ENCODE results near the gene ERBB3.
"Not testable (repeated sequence)": the region's sequence is repeated elsewhere in the genome, so short reads cannot be mapped to it uniquely, and the experiment has no call there.

The ERBB3 gene

DNA sequence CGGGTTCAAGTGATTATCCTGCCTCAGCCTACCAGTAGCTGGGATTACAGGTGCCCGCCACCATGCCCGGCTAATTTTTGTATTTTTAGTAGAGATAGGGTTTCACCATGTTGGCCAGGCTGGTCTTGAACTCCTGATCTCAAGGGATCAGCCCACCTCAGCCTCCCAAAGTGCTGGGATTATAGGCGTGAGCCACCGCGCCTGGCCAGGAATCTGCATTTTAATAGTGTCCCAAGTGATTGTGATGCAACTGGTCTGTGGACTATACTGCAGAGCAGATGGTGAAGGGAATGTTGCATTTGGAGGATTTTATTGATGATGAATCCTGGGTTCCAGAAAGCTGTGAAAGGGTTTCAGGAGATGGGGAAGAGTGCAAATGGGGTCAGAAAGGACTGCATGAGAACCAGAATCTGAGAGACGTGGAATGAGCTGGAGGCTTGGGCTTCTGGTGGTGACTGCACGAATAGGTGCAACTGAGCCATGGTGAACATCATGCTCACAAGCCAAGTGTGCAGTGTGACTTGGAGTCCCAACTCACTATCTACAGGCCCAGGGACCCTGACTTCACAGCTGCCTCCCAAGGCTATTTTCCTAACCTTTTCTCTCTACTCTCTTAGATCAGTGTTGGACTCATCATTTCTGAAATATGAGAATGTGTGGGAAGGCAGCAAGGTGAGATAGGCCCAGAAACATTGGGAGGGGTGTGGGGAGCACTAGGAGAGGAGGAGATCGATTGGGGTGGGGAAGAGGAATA is 33.8 kb upstream of the ERBB3 start:
- Histone ChIP-seq H3K9me3 (ENCODE audit: control insufficient read depth in 1 of 2, low read length in 2 of 2) (no peaks in the 10 kb centered on the region), H3K4me3 (ENCODE audit: low read depth in 1 of 2, low read length in 2 of 2) (no peak overlapping the region), H3K27ac (ENCODE audit: low read length) (no peak overlapping the region), H3K27me3 (ENCODE audit: low read depth, low read length) (no peaks in the 10 kb centered on the region), H3K4me1 (ENCODE audit: control insufficient read depth in 1 of 2, insufficient read depth in 2 of 2, low read length in 2 of 2) (peaks cover 9 to 14% of the 10 kb centered on the region in 2 donors), H3K36me3 (ENCODE audit: control insufficient read depth in 1 of 2, insufficient read depth in 2 of 2, low read length in 2 of 2) (peaks cover 20 to 21% of the 10 kb centered on the region in 2 donors)

DNA sequence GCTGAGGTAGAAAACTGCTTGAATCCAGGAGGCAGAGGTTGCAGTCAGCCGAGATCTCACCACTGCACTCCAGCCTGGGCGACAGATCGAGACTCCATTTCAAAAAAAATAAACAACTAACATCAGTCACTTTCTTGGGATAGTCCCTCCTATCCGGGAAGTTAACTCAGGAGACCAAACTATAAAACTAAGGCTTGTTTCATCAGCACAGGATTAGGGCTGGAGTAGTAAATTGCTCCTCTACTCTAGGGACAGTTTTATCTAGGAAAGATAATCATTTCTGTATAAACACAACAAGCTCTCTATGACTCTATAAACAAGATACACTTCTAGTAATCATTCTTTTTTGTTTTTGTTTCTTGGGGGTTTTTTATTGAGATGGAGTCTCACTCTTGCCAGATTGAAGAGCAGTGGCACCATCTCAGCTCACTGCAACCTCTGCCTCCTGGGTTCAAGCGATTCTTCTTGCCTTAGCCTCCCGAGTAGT is 26.5 kb upstream of the ERBB3 start:
- no peaks in the 10 kb centered on the region for H3K9me3 ChIP-seq (ENCODE audit: control insufficient read depth in 1 of 2, low read length in 2 of 2)

DNA sequence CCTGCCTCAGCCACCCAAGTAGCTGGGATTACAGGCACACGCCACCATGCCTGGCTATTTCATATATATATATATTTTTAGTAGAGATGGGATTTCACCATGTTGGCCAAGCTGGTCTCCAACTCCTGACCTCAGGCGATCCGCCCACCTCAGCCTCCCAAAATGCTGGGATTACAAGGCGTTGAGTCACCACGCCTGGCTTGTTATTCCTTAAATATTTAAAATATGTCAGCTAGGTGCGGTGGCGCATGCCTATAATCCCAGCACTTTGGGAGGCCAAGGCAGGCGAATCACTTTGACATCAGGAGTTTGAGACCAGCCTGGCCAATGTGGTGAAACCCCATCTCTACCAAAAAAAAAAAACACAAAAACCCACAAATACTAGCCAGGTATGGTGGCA is 20.0 kb upstream of the ERBB3 start:
- not testable (repeated sequence) for H3K4me3 ChIP-seq (ENCODE audit: low read depth in 1 of 2, low read length in 2 of 2); H3K9me3 ChIP-seq (ENCODE audit: control insufficient read depth in 1 of 2, low read length in 2 of 2); H3K4me1 ChIP-seq (ENCODE audit: control insufficient read depth in 1 of 2, insufficient read depth in 2 of 2, low read length in 2 of 2); H3K36me3 ChIP-seq (ENCODE audit: control insufficient read depth in 1 of 2, insufficient read depth in 2 of 2, low read length in 2 of 2); H3K27ac ChIP-seq (ENCODE audit: low read length); H3K27me3 ChIP-seq (ENCODE audit: low read depth, low read length)

More for the DNA sequence above, 26.5 kb upstream of the ERBB3 start:
- no peaks in the 10 kb centered on the region for H3K4me1 ChIP-seq (ENCODE audit: control insufficient read depth in 1 of 2, insufficient read depth in 2 of 2, low read length in 2 of 2)
- H3K27me3 ChIP-seq (ENCODE audit: low read depth, low read length), result no peaks in the 10 kb centered on the region
- H3K36me3 ChIP-seq (ENCODE audit: control insufficient read depth in 1 of 2, insufficient read depth in 2 of 2, low read length in 2 of 2), result no peaks in the 10 kb centered on the region
- H3K27ac ChIP-seq (ENCODE audit: low read length), result no peak overlapping the region
- H3K4me3 ChIP-seq (ENCODE audit: low read depth in 1 of 2, low read length in 2 of 2), result no peak overlapping the region

DNA sequence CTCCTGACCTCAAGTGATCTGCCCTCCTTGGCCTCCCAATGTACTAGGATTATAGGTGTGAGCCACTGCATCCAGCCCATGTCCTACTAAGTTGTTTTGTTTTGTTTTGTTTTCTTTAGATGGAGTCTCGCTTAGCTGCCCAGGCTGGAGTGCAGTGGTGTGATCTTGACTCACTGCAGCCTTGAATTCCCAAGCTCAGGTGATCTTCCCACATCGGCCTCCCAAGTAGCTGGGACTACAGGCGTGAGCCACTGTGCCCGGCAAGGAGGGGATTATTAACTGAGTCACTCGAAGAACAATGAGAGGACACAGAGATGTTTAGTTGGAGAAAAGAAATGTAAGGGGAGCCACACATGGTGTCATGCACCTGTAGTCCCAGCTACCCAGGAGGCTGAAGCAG is 18.0 kb upstream of the ERBB3 start:
- no peaks in the 10 kb centered on the region for H3K36me3 ChIP-seq (ENCODE audit: control insufficient read depth in 1 of 2, insufficient read depth in 2 of 2, low read length in 2 of 2)
- H3K4me3 ChIP-seq (ENCODE audit: low read depth in 1 of 2, low read length in 2 of 2), result no peak overlapping the region
- no peaks in the 10 kb centered on the region for H3K9me3 ChIP-seq (ENCODE audit: control insufficient read depth in 1 of 2, low read length in 2 of 2)
- no peaks in the 10 kb centered on the region for H3K27me3 ChIP-seq (ENCODE audit: low read depth, low read length)
- no peak overlapping the region for H3K27ac ChIP-seq (ENCODE audit: low read length)
- no peaks in the 10 kb centered on the region for H3K4me1 ChIP-seq (ENCODE audit: control insufficient read depth in 1 of 2, insufficient read depth in 2 of 2, low read length in 2 of 2)

DNA sequence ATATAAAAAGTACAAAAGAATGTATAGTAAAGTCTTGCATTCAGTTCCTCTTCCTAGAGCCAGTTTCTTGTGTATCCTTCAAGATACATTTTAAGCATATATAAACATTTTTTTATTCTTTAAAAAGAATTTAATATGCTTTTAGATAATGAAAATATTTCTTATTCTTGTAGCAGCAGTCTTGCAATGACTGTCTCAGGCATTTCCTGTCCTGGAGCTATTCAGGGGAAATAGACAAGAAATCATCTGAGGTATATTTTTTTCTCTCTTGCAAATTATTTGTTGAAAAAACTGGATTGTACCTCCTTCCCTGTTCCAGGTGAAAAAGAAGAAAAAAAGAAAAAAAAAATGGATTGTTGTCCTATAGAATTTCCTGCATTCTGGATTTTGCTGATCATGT is 17.0 kb upstream of the ERBB3 start:
- no peaks in the 10 kb centered on the region for H3K9me3 ChIP-seq (ENCODE audit: control insufficient read depth in 1 of 2, low read length in 2 of 2)
- no peaks in the 10 kb centered on the region for H3K36me3 ChIP-seq (ENCODE audit: control insufficient read depth in 1 of 2, insufficient read depth in 2 of 2, low read length in 2 of 2)
- H3K4me1 ChIP-seq (ENCODE audit: control insufficient read depth in 1 of 2, insufficient read depth in 2 of 2, low read length in 2 of 2), result no peaks in the 10 kb centered on the region
- H3K27ac ChIP-seq (ENCODE audit: low read length), result no peak overlapping the region
- no peak overlapping the region for H3K4me3 ChIP-seq (ENCODE audit: low read depth in 1 of 2, low read length in 2 of 2)
- H3K27me3 ChIP-seq (ENCODE audit: low read depth, low read length), result no peaks in the 10 kb centered on the region

DNA sequence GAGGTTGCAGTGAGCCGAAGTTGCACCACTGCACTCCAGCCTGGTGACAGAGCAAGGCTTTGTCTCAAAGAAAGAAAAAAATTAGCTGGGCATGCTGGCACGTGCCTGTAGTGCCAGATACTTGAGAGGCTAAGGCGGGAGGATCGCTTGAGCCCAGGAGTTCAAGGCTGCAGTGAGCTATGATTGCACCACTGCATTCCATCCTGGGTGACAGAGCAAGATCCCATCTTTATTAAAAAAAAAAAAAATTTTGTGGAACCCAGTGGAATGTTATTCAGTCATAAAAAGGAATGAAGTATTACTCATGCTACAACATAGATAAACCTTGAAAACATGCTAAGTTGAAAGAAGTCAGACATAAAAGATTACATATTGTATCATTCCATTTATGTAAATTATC is 8.3 kb upstream of the ERBB3 start:
- Histone ChIP-seq H3K27ac (ENCODE audit: low read length) (no peak overlapping the region), H3K27me3 (ENCODE audit: low read depth, low read length) (no peaks in the 10 kb centered on the region), H3K4me3 (ENCODE audit: low read depth in 1 of 2, low read length in 2 of 2) (no peak overlapping the region), H3K4me1 (ENCODE audit: control insufficient read depth in 1 of 2, insufficient read depth in 2 of 2, low read length in 2 of 2) (no peaks in the 10 kb centered on the region), H3K36me3 (ENCODE audit: control insufficient read depth in 1 of 2, insufficient read depth in 2 of 2, low read length in 2 of 2) (no peaks in the 10 kb centered on the region), H3K9me3 (ENCODE audit: control insufficient read depth in 1 of 2, low read length in 2 of 2) (no peaks in the 10 kb centered on the region)

DNA sequence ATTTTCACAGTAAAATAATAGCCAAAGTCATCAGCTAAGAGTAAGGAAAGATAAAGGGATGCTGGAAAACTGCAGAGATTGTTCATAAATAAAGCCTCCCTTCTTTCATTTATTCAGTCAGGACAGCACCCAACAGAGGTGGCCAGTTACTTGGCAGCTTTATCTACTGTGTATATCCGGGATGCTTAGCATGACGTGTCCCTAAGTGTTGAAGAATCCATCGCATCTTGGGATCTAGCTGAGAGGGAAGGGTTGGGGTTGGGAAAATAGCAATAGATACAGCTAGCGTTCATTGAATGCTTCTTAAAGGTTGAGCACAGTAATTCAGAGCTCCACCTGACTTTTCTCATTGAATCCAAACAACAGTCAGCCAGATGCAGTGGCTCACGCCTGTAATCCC is 5.6 kb upstream of the ERBB3 start:
- H3K27me3 ChIP-seq (ENCODE audit: low read depth, low read length), result no peaks in the 10 kb centered on the region
- peaks cover 0 to 8% of the 10 kb centered on the region in 2 donors for H3K4me1 ChIP-seq (ENCODE audit: control insufficient read depth in 1 of 2, insufficient read depth in 2 of 2, low read length in 2 of 2)
- no peaks in the 10 kb centered on the region for H3K9me3 ChIP-seq (ENCODE audit: control insufficient read depth in 1 of 2, low read length in 2 of 2)
- H3K36me3 ChIP-seq (ENCODE audit: control insufficient read depth in 1 of 2, insufficient read depth in 2 of 2, low read length in 2 of 2), result no peaks in the 10 kb centered on the region
- H3K27ac ChIP-seq (ENCODE audit: low read length), result no peak overlapping the region
- no peak overlapping the region for H3K4me3 ChIP-seq (ENCODE audit: low read depth in 1 of 2, low read length in 2 of 2)

DNA sequence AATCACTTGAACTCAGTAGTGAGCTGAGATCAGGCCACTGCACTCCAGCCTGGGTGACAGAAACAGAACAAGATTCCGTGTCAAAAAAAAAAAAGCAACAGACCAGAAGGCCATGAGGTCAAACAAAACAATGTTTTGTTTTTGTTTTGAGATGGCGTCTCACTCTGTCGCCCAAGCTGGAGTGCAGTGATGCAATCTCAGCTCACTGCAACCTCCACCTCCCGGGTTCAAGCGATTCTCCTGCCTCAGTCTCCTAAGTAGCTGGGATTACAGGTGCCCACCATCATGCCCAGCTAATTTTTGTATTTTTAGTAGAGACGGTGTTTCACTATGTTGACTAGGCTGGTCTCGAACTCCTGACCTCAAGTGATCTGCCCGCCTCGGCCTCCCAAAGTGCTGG is 2.0 kb upstream of the ERBB3 start:
- H3K36me3 ChIP-seq (ENCODE audit: control insufficient read depth in 1 of 2, insufficient read depth in 2 of 2, low read length in 2 of 2); H3K9me3 ChIP-seq (ENCODE audit: control insufficient read depth in 1 of 2, low read length in 2 of 2); H3K4me3 ChIP-seq (ENCODE audit: low read depth in 1 of 2, low read length in 2 of 2); H3K27me3 ChIP-seq (ENCODE audit: low read depth, low read length); H3K27ac ChIP-seq (ENCODE audit: low read length): not testable (repeated sequence)
- H3K4me1 ChIP-seq (ENCODE audit: control insufficient read depth in 1 of 2, insufficient read depth in 2 of 2, low read length in 2 of 2), result peaks cover 0 to 22% of the 10 kb centered on the region in 2 donors

- peak overlapping the region in 1 of 2 donors; percentile 65 for H3K4me3 ChIP-seq (ENCODE audit: low read depth in 1 of 2, low read length in 2 of 2)
Observed at GRCh38 chr12:56078427-56078826, 1.5 kb upstream of the ERBB3 start.

DNA sequence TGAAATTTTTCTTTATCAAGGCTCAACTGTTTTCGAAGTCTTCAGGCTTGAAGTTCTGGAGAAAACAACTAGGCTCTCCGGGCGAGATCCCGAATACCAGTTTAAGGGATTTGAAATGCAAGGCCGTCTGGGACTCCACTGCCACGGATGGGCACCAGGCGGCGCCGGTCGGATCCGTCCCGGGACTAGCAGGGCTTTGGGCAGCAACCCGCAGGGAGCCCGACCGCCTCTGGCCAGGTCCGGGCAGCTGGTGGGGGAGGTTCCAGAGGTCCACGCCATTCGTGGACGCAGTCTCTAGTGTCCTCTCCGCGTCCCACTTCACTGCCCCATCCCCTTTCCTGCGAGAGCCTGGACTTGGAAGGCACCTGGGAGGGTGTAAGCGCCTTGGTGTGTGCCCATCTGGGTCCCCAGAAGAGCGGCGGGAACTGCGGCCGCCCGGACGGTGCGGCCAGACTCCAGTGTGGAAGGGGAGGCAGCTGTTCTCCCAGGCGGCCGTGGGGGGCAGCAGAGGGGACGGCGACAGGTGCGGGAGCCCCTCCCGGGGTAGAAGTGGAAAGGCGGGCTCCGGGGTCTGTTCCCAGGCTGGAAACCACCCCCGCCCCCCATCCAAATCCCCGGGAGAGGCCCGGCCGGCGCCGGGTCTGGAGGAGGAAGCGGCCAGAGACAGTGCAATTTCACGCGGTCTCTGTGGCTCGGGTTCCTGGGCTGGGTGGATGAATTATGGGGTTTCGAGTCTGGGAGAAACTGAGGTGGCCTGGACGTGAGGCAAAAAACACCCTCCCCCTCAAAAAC is 838 bp upstream of the ERBB3 start:
- peak overlapping the region; percentile 65 to 76 for H3K4me3 ChIP-seq (ENCODE audit: low read depth in 1 of 2, low read length in 2 of 2)

More at GRCh38 chr12:56078427-56078826, 1.5 kb upstream of the ERBB3 start:
- Histone ChIP-seq H3K9me3 (ENCODE audit: control insufficient read depth in 1 of 2, low read length in 2 of 2) (no peaks in the 10 kb centered on the region), H3K27ac (ENCODE audit: low read length) (peak overlapping the region; percentile 71), H3K4me1 (ENCODE audit: control insufficient read depth in 1 of 2, insufficient read depth in 2 of 2, low read length in 2 of 2) (peaks cover 0 to 22% of the 10 kb centered on the region in 2 donors), H3K27me3 (ENCODE audit: low read depth, low read length) (no peaks in the 10 kb centered on the region), H3K36me3 (ENCODE audit: control insufficient read depth in 1 of 2, insufficient read depth in 2 of 2, low read length in 2 of 2) (no peaks in the 10 kb centered on the region)

GRCh38 chr12:56080556-56081138 is 682 bp downstream of the ERBB3 start:
- Histone ChIP-seq H3K4me3 (ENCODE audit: low read depth in 1 of 2, low read length in 2 of 2) (peak overlapping the region; percentile 65 to 76), H3K4me1 (ENCODE audit: control insufficient read depth in 1 of 2, insufficient read depth in 2 of 2, low read length in 2 of 2) (peaks cover 0 to 22% of the 10 kb centered on the region in 2 donors), H3K9me3 (ENCODE audit: control insufficient read depth in 1 of 2, low read length in 2 of 2) (no peaks in the 10 kb centered on the region), H3K27ac (ENCODE audit: low read length) (peak overlapping the region; percentile 82), H3K27me3 (ENCODE audit: low read depth, low read length) (no peaks in the 10 kb centered on the region), H3K36me3 (ENCODE audit: control insufficient read depth in 1 of 2, insufficient read depth in 2 of 2, low read length in 2 of 2) (no peaks in the 10 kb centered on the region)

More for the DNA sequence above, 838 bp upstream of the ERBB3 start:
- peak overlapping the region; percentile 71 for H3K27ac ChIP-seq (ENCODE audit: low read length)
- H3K27me3 ChIP-seq (ENCODE audit: low read depth, low read length), result no peaks in the 10 kb centered on the region
- no peaks in the 10 kb centered on the region for H3K9me3 ChIP-seq (ENCODE audit: control insufficient read depth in 1 of 2, low read length in 2 of 2)
- peaks cover 0 to 22% of the 10 kb centered on the region in 2 donors for H3K4me1 ChIP-seq (ENCODE audit: control insufficient read depth in 1 of 2, insufficient read depth in 2 of 2, low read length in 2 of 2)
- H3K36me3 ChIP-seq (ENCODE audit: control insufficient read depth in 1 of 2, insufficient read depth in 2 of 2, low read length in 2 of 2), result no peaks in the 10 kb centered on the region

Data from muscle layer of duodenum (tissue), 2 donors.